ENCODE results near the gene RABGAP1L.
A peak's percentile ranks its signal among the peaks of the same experiment; 100 is the strongest.
"Not testable (repeated sequence)": the region's sequence is repeated elsewhere in the genome, so short reads cannot be mapped to it uniquely, and the experiment has no call there.

RABGAP1L gene

DNA sequence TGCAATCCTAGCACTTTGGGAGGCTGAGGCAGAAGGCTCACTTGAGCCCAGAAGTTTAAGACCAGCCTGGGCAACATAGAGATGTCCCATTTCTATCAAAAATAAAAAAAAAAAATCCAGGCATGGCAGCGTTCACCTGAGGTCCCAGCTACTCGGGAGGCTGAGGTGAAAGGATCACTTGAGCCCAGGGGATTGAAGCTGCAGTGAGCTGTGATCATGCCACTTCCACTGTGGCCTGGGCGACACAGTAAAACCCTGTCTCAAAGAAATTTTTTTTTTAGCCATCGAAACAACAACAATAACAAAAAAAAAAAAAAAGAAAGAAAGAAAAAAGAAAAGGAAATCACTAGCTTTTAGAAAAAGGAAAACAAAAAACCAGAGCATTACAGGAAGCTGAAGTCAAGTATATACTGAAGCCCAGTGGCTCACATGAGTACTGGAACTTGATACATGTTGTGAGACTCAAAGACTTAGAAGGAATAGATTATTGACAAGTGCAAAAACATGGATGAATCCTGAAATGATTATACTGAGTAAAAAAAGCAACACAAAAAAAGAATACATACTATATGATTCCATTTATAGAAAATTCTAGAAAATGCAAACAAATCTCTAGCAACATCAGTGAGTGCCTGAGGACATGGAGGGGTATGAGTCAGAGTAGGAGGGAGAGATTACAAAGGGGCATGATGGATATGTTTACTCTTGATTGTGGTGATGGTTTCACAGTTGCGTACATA, 6.1 kb upstream of the RABGAP1L start:
- no peak for DNase-seq (ENCODE audit: low spot score)

DNA sequence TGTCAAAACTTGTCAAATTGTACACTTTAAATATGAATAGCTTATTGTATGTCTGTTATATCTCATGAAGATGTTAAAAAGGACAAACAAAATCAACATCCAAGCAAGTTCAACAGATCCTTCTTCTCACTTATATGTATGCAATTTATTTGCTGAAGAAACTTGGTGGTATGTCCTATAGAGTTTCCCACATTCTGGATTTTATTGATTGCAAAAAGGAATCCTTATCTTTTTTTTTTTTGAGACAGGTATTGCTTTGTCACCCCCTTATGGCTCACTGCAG, 5.6 kb upstream of the RABGAP1L start:
- DNase-seq (ENCODE audit: low spot score): no peak

DNA sequence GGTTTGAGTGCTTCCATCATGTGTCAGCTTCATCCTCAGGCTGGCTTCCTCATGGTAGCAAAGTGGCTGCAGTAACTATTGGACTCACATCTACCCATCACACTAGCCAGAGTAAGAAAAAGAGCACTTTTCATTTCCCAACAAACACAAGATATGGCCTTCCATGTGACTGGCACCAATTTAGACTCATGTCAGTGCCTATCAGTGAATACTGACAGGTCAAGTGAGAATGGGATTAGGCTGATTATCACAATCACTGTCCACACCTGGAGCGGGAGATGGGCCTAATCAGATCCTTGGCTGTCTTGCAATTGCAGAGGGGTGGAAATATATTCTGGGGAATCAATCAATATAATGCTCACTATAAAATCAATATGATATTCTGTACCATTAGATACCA, 2.9 kb upstream of the RABGAP1L start:
- no peak for DNase-seq (ENCODE audit: low spot score)

DNA sequence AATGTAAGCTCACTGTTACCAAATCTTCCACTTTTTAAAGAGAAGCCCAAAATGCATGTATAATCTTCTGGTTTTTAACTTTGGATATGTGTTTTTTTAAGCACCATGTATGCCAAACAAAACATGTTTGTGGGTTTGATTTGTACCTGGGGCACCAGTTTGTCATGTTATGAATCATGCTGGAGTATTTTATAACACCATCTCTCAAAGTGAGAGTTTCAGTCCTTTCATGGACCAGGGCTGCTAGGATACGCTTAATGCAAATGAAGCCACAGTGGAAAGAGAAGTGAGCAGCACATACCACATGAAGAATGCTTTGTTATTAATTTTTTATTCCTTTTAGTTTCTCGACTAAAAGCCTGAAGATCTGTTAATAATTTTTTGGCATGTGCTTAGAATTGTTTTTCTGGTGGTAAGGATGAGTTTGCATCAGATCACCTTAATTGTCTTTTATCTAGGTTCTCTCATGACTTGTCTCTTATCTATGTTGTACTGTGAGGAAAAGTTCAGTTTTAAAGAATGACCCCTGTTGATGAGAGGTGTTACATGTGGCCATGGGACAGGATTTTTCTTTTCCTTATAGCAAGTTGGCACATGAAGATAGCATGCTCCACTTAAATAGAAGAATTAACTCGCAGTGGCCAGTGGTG, 2.0 kb upstream of the RABGAP1L start:
- peak; percentile 66 for DNase-seq (ENCODE audit: low spot score)

DNA sequence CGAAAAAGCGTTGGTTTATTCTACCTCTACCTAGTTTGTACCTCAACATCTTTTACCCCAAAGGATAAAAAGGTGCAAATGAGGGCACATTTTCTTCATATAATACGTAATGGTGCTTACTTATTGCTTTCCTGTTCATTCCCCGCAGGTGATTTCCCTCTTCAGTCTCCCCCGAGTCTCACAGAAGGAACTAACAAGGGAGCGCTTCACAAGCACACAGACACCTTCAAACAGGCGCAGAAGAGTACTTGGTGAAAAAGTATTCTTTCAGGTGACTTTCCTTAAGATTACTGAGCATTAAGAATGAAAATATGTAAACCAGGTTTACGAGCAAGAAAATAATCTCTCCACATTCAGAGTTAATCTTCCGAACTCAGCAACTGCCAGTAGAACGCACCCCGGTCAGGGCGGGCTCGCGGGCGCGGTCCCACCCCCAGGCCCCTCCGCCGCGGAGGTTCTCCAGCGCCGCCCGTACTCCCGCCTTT, 511 bp upstream of the RABGAP1L start:
- no peak for DNase-seq (ENCODE audit: low spot score)

DNA sequence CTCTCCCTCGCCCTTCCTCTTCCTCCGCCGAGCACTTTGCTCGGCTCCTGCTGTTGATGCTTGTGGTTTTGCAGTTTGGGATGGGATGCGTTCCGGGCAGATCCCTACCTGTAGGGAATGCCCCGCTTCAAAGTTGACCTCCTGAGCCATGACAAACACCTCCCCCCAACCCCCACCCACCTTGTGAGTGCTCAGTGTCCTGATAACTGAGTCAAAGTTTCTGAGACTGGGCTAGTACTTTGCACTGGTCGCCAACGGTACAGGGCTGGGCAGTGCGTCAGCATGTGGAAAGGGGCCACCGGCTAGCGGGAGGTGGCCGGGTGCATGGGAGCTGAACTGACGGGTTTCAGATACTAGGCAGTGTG, 771 bp downstream of the RABGAP1L start:
- no peak for DNase-seq (ENCODE audit: low spot score)

DNA sequence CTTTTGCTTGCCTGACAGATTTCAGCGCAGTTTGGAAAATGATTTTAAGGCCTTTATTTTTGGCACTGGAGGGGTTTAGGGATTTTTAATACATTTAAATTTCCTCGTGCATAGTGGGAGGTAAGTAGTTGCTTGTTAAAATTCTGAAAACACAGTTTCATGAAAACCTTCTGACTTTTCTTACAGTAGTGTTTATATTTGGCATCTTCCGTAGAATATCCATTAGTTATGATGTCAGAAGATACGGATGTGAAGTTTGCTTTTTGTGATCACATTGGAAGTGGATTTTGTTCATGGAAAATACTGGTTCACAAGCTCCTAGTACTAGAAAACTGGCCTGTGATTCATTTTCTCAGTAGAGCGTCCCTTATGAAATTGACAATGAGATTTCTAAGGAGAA, 1.3 kb downstream of the RABGAP1L start:
- DNase-seq (ENCODE audit: low spot score): peak; percentile 52

DNA sequence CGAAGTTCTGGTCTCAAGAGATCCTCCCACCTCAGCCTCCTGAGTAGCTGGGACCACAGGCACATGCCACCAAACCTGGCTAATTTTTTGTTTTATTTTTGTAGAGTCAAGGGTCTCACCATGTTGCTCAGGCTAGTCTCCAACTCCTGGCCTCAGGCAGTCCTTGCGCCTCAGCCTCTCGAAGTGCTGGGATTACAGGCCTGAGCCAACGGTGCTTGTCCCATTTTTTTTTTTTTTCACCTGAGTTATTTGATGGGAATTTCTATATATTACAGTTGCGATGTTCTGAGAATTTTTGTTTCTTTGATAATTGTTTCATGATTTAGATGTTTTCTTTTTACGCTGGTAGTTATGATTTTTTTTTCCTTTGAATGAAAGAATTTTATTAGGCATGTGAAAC, 2.5 kb downstream of the RABGAP1L start:
- DNase-seq (ENCODE audit: low spot score): no peak

DNA sequence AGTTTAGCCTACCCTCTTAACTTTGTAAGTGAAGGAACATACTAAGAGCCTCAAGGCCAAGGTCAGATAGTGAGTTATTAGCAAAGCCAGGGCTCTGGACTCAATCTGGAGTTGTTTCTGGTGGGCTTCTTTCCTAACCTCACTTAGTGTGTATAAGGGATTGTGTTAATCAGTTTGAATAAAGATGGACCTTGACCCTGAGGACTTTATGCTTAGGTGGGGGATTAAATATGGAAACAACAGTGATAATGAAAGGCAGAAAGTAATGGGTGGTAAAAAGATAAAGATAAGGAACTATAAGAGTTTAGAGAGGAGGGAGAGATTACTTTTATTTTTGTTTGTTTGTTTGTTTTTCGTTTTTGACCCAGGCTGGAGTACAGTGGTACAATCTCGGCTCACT, 5.5 kb downstream of the RABGAP1L start:
- no peak for DNase-seq (ENCODE audit: low spot score)

DNA sequence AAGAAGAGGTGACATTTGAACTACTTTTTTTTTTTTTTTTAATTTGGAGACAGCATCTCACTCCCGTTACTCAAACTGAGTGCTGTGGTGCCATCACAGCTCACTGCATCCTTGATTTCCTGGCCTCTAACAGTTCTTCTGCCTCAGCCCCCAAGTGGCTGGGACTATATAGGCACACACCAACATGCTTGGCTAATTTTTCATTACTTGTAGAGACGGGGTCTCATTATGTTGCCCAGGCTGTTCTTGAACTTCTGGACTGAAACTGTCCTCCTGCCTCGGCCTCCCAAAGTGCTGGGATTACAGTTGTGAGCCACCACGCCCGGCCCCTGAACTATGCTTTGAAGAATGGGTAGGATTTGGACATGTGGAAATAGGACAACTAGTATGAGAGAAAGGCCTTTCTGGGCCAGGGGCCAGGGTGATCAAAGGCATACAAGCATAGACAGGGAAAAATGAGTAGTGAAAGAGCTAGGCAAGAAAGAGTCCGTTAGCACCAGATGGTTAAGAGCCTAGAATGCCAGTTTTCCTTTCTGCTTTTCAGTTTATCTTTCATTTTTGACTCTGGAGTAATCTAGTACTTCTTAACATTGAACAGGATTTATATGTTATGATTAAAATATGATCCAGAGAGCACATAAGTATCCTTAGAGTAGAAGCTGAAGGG, 6.3 kb downstream of the RABGAP1L start:
- peak; percentile 82 for DNase-seq (ENCODE audit: low spot score)

DNA sequence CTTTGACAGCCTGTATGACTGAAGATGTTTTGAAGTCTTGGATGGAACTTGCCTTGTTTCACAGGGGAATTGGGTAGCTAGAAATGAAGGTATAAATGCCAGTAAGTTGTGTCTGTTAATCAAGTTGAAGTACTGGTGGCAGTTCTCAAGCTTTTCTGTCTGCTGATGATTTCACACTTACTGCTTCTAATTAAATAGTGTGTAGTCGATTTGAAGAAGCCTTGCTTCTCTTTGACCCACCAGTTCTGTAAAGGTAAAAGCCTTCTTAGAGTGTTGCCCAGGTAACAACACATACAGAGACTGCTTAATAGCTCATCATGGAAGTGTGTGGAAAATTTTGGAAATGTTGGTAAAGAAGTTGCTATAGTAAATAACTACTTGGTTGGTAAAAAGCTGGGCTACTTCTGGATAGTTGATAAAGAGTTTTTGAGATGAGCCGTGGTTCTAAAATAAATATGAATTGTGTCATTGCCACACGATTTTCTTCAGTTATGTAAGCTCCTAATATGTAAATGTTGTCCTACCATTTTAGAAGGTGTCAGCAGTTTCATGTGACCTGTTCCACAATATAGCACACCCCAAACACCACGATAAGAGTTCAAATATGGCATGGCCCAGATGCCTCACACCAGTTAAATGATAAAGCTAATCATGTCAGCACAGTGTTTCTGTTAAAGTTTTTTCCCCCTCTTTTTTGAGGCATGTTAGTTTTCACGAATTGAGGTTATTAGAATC, 7.4 kb downstream of the RABGAP1L start:
- DNase-seq (ENCODE audit: low spot score): peak; percentile 73

DNA sequence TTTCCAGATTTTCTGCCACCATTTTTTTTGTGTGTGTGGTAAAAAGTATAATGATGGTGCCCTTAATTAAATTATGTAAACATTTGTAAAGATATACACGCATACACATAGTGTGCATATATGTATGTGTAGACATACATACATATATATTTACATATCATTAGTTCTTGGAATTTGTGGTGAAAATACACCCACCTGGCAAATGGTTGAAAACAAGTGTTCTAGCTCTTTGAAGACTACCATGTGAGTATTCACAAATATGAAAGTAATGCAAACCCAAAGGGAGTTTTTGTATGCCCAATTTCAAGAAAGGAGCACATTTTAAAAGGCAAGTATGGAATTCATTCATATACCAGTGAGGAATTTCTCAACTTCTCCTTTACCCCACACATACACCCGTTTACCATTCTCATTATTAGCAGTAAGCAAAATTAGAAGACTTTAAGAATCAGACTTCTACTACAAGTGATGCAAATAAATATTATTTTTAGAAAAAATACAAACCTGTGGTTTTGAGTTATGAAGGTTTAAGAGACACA, 8.0 kb downstream of the RABGAP1L start:
- peak; percentile 56 for DNase-seq (ENCODE audit: low spot score)

DNA sequence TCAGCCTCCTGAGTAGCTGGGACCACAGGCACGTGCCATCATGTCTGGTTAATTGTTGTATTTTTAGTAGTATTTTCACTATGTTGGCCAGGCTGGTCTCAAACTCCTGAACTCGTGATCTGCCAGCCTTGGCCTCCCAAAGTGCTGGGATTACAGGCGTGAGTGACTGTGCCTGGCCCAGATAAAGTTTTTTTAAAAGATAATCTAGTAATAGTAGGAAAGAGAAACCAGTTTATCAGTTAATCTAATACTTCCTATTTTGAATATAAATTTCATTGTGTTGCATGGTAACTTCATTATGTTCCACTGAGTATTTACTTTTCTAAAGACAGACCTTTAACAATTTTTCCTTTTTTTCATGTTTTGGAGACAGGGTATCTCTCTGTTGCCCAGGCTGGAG, 10.0 kb downstream of the RABGAP1L start:
- DNase-seq (ENCODE audit: low spot score): no peak

DNA sequence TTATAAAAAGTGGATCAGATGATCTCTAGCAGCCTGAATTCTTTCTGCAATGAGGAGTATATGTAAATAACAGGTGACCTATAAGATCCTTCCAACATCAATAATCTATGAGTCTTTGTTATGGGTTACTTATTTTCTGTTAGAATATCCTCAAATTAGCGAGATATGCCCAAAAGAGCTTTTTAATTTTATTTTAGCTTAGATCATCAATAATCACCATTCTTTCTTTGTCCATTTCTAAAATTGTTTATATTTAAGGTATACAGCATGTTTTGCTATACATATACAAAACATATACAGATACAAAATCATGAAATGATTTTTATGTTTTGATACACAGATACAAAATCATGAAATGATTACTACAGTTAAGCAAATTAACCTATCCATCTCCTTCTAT, 11.8 kb downstream of the RABGAP1L start:
- no peak for DNase-seq (ENCODE audit: low spot score)

DNA sequence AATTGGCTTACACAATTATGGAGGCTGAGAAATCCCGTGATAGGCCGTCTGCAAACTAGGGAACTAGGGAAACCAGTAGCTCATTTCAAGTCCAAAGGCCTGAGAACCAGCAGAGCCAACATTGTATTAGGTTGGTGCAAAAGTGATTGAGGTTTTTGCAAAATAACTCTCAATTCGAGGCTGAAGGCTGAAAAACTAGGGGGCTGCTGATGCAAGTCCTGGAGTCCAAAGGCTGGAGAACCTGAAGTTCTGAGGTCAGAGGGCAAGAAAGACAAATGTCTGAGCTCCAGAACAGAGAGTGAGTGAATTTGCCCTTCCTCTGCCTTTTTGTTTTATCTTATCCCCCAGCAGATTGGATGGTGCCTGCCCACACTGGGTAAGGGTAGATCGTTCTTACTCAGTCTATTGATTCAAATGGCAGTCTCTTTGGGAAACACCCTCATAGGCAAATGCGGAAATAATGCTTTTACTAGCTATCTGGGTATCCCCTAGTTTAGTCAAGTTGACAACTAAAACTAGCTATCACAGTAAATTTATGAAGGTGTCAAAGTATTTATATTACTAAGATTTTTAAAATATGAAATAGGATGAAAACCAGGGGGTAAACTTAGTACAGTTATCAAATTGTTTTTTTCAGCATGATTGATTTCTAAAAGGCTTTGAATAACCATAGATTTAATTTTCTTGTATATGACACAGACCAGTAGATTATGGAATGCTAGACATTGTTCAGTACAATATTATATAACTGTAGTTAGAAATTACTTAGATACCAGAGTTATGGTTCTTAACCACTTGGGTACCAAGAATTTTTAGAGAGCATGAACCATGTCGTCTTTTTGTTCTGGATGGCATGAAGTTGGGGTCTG, 15.4 kb downstream of the RABGAP1L start:
- DNase-seq (ENCODE audit: low spot score): no peak

DNA sequence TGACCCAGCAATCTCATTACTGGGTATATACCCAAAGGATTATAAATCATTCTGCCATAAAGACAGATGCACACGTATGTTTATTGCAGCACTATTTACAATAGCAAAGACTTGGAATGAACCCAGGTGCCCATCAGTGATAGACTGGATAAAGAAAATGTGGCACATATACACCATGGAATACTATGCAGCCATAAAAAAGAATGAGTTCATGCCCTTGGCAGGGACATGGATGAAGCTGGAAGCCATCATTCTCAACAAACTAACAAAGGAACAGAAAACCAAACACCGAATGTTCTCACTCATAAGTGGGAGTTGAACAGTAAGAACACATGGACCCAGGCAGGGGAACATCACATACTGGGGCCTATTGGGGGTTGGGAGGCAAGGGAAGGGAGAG, 19.1 kb downstream of the RABGAP1L start:
- not testable (repeated sequence) for DNase-seq (ENCODE audit: low spot score)

DNA sequence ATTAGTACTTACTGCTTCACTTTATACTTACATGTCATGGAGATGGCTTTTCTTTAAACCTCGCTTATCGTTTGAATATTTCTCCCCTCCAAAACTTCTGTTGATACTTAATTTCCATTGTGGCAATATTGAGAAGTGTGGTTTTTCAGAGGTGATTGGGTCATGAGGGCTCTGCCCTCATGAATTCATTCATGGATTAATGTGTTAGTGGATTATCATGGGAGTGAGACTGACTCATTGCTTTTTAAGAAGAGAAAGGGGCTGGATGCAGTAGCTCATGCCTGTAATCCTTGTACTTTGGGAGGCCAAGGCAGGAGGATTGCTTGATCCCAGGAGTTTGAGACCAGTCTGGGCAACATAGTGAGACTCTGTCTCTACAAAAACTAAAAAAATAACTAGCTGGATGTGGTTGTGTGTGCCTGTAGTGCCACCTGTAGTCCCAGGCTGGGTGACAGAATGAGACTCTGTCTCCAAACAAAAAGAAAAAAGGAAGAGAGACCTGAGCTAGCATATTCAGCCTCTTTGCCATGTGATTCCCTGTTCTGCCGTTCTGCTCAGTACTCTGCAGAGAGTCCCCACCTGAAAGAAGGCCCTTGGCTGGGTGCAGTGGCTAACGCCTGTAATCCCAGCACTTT, 30.2 kb downstream of the RABGAP1L start:
- no peak for DNase-seq (ENCODE audit: low spot score)

DNA sequence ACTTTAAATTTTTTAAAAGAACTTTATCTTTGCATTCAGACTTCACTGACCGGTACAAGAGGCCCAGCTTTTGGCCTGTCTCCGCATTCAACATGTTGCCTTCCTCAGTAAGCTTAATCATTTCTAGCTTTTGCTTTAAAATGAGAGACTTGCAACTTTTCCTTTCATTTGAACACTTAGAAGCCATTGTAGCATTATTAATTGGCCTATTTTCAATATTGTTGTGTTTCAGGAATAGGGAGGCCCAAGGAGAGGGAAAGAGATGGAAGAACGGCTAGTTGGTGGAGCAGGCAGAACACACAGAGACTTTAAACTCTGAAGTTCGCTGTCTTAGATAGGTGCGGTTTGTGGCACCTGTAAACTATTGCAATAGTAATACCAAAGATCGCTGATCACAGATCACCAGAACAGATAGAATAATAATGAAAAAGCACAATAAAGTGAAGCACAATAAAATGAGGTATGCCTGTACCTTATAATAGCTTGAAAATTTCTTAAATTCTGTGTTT, 31.4 kb downstream of the RABGAP1L start:
- DNase-seq (ENCODE audit: low spot score): no peak

DNA sequence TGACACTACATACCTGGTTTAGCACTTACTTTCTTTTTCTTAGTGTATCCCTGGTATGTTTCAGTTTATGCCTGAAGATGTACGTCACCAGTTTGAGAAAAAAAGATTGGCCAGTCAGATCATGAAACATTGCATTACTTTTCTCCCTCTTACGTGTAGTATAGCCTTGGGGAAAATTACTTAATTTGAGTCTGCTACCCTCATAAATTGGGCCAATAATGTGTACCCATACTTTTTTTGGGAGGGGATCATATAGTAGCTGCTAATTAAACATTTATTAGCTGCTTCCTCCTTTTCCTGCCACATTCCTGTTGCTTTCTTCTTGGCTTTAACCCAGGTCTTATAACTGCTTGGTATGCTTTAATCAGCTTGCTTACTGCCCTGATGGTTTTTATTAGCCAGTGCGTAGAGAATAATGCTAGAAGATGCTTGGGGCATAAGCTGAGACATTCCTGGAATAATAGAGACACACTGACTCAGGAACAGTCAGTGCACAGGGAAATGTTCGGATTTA, 32.1 kb downstream of the RABGAP1L start:
- DNase-seq (ENCODE audit: low spot score): no peak

DNA sequence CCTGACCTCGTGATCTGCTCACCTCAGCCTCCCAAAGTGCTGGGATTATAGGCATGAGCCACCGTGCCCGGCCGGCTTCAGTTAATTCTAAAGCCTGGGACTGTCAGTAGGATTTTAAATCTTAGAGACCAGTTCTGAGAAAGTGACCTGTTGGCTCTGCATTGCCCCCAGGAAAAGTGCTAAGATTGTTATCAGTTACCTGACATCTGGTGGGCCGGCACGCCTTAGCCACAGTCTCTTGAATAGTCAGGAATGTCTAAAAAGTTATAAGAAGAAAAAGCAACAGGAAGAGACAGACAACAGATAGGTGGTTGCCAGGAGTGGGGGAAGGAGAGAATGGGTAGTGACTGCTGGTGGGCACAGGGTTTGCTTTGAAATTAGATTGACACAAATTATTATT, 35.1 kb downstream of the RABGAP1L start:
- DNase-seq (ENCODE audit: low spot score): no peak

DNA sequence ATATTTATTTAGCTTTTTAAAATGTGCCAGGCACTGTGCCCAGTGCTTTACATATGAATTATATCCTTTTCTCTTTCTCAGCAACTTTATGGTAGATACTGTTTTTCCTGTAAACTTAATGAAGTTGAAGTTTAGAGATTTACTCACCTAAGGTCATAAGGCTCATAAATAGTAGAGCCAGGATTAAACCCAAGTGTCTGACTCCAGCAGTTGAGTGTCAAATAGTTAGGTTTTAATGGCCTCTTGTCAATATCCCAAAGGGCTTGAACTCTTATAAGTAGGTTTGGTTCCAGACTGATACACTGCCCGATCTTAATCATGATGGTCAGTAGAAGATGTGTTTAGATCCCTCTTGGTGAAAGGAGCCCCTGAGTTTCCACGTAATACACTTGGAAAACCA, 37.8 kb downstream of the RABGAP1L start:
- DNase-seq (ENCODE audit: low spot score): no peak
